SK-N-SH (cell line): ENCODE measurements around the gene SPATA20. TPM values are rescaled to one million over a fixed set of nuclear protein-coding genes. Genes with fewer than 3 reads are reported as not detected.

Experiments used
- CTCF ChIA-PET: fragments of 300-600, 350-600 bp; formaldehyde crosslinking; extraction: SDS; loops from one replicate; lab custom pipeline; 2021; lab: Yijun Ruan, JAX
- POLR2A ChIA-PET: fragments of 350-600 bp; sonication (Branson Sonifier 250); formaldehyde crosslinking; extraction: SDS; loops from one replicate; lab custom pipeline; 2020; ENCODE audit warnings: antibody characterized with exemption, inconsistent platforms; lab: Yijun Ruan, JAX
- DNase-seq: peaks from one replicate; pipeline ENCODE4 v3.0.0; 2012
- H2AFZ ChIP-seq: fragments of 200-600 bp; sonication (generic); 2 replicates; pipeline ENCODE4 v1.8.1; 2016; ENCODE audit warnings: antibody characterized with exemption, mild to moderate bottlenecking, low read depth
- H3F3A ChIP-seq: fragments of 200-600 bp; sonication (generic); replicated peaks from 2 replicates; pipeline ENCODE3; 2016; ENCODE audit warnings: antibody characterized with exemption, mild to moderate bottlenecking; ENCODE audit not compliant: insufficient read depth
- H3K27ac ChIP-seq, 2 experiments: fragments of 200-500 bp in 1 of 2; fragments of 200-600 bp in 1 of 2; sonication (Bioruptor generic) in 1 of 2; sonication (generic), shearing (Covaris generic) in 1 of 2; 2 replicates each; pipeline versions ENCODE4 v1.5.1 to v1.6.1; 2014 to 2016; ENCODE audit warnings: low read depth in 2 of 2, inconsistent platforms in 1 of 2, low read length in 1 of 2, mild to moderate bottlenecking in 1 of 2, mixed read lengths in 1 of 2
- H3K27me3 ChIP-seq: fragments of 200-600 bp; sonication (generic), shearing (Covaris generic); 2 replicates; pipeline ENCODE4 v1.6.1; 2016; ENCODE audit warnings: mixed run types; ENCODE audit not compliant: insufficient read depth
- H3K36me3 ChIP-seq, 2 experiments: fragments of 200-500 bp in 1 of 2; fragments of 200-600 bp in 1 of 2; sonication (Bioruptor generic) in 1 of 2; sonication (generic) in 1 of 2; replicated peaks in 1 of 2; 2 replicates each; pipeline versions ENCODE3 to v1.5.1; 2014 to 2016; ENCODE audit warnings: low read length in 1 of 2, mild to moderate bottlenecking in 1 of 2; ENCODE audit not compliant: insufficient read depth in 2 of 2, control insufficient read depth in 1 of 2
- H3K4me1 ChIP-seq, 2 experiments: fragments of 200-500 bp in 1 of 2; fragments of 200-600 bp in 1 of 2; sonication (Bioruptor generic) in 1 of 2; sonication (generic), shearing (Covaris generic) in 1 of 2; 2 replicates each; pipeline versions ENCODE4 v1.5.1 to v1.6.1; 2014 to 2016; ENCODE audit warnings: low read depth in 1 of 2, low read length in 1 of 2, mixed run types in 1 of 2; ENCODE audit not compliant: insufficient read depth in 2 of 2, control insufficient read depth in 1 of 2
- H3K4me2 ChIP-seq: fragments of 200-600 bp; sonication (generic), shearing (Covaris generic); 2 replicates; pipeline ENCODE4 v1.6.1; 2017; ENCODE audit warnings: mixed run types
- H3K4me3 ChIP-seq, 2 experiments: fragments of 200-500 bp in 1 of 2; fragments of 200-600 bp in 1 of 2; sonication (Bioruptor generic) in 1 of 2; sonication (generic), shearing (Covaris generic) in 1 of 2; 2 replicates each; pipeline versions ENCODE4 v1.5.1 to v1.8.1; 2014 to 2016; ENCODE audit warnings: low read depth in 2 of 2, inconsistent platforms in 1 of 2, low read length in 1 of 2, mild to moderate bottlenecking in 1 of 2, mixed read lengths in 1 of 2, moderate library complexity in 1 of 2
- H3K79me2 ChIP-seq: fragments of 200-600 bp; sonication (generic); 2 replicates; pipeline ENCODE4 v1.8.1; 2017; ENCODE audit warnings: mild to moderate bottlenecking; ENCODE audit not compliant: insufficient read depth
- H3K9ac ChIP-seq: fragments of 200-600 bp; sonication (generic); 2 replicates; pipeline ENCODE4 v1.6.1; 2017; ENCODE audit warnings: mixed run types
- H3K9me2 ChIP-seq: fragments of 200-600 bp; sonication (generic); 2 replicates; pipeline ENCODE4 v1.6.1; 2017; ENCODE audit warnings: mixed run types
- H3K9me3 ChIP-seq: fragments of 200-600 bp; sonication (generic); 2 replicates; pipeline ENCODE4 v1.6.1; 2017; ENCODE audit warnings: mixed run types, mild to moderate bottlenecking, moderate library complexity
- H4K20me1 ChIP-seq: fragments of 200-600 bp; sonication (generic); 2 replicates; pipeline ENCODE4 v1.6.1; 2017; ENCODE audit warnings: mild to moderate bottlenecking, mixed run types; ENCODE audit not compliant: insufficient read depth
- CHD2 ChIP-seq: fragments of 150-350 bp; IDR thresholded peaks from 2 replicates; pipeline ENCODE4 v1.6.1; 2018; ENCODE audit warnings: low read length; ENCODE audit not compliant: partially characterized antibody
- ELF1 ChIP-seq: IDR thresholded peaks from 2 replicates; pipeline ENCODE4 v1.4.0; 2012
- FOSL2 ChIP-seq: IDR thresholded peaks from 2 replicates; pipeline ENCODE4 v1.4.0; 2012; ENCODE audit warnings: low read depth, mild to moderate bottlenecking, moderate library complexity, borderline replicate concordance
- FOXJ3 ChIP-seq: sonication (generic); formaldehyde crosslinking; IDR thresholded peaks from 2 replicates; pipeline ENCODE4 v1.5.1; 2020; ENCODE audit warnings: mild to moderate bottlenecking, missing genetic modification reagents
- GABPA ChIP-seq: IDR thresholded peaks from 2 replicates; pipeline ENCODE4 v1.4.0; 2012; ENCODE audit warnings: low read depth, mild to moderate bottlenecking
- NFIC ChIP-seq: IDR thresholded peaks from 2 replicates; pipeline ENCODE4 v1.4.0; 2012; ENCODE audit warnings: borderline replicate concordance
- NRF1 ChIP-seq: IDR thresholded peaks from 2 replicates; pipeline ENCODE4 v1.6.1; 2012; ENCODE audit warnings: low read depth, mild to moderate bottlenecking, low read length
- RAD21 ChIP-seq: IDR thresholded peaks from 2 replicates; pipeline ENCODE4 v1.6.1; 2012; ENCODE audit warnings: mild to moderate bottlenecking, low read length
- RXRA ChIP-seq: IDR thresholded peaks from 2 replicates; pipeline ENCODE4 v1.4.0; 2012; ENCODE audit warnings: low read depth, mild to moderate bottlenecking, borderline replicate concordance
- SIN3A ChIP-seq: IDR thresholded peaks from 2 replicates; pipeline ENCODE4 v1.6.1; 2012; ENCODE audit warnings: low read depth, mild to moderate bottlenecking, low read length, moderate library complexity, borderline replicate concordance
- YY1 ChIP-seq: IDR thresholded peaks from 2 replicates; pipeline ENCODE4 v1.4.0; 2012; ENCODE audit warnings: low read depth, mild to moderate bottlenecking
- WGBS: methylation state at CpG from one replicate; pipeline ENCODE4 v1.1.6; 2017; ENCODE audit warnings: low lambda C conversion rate; 5-methylcytosine and 5-hydroxymethylcytosine counted together
- polyA plus RNA-seq, 3 experiments: library from polyadenylated mRNA; depleted of rRNA; stranded (reverse); fragments of >200 nt; gene quantifications; 2 replicates each; pipeline ENCODE4 v1.2.3, GENCODE V29; 2012
- TF ChIP-seq, protein P1 (sequence below): fragments of 200-600 bp; sonication (generic); IDR thresholded peaks from 2 replicates; pipeline ENCODE4 v1.6.1; 2017; ENCODE audit warnings: antibody characterized with exemption, mild to moderate bottlenecking, moderate library complexity
- TF ChIP-seq, protein P2 (sequence below): IDR thresholded peaks from 2 replicates; pipeline ENCODE4 v1.4.0; 2012; ENCODE audit warnings: low read depth, borderline replicate concordance
- TF ChIP-seq, protein P3 (sequence below): fragments of 150-350 bp; IDR thresholded peaks from 2 replicates; pipeline ENCODE4 v1.6.1; 2017; ENCODE audit warnings: antibody characterized with exemption, low read length, low read depth, borderline replicate concordance
- TF ChIP-seq, protein P4 (sequence below): IDR thresholded peaks from 2 replicates; pipeline ENCODE4 v1.4.0; 2012; ENCODE audit warnings: low read depth, borderline replicate concordance
- TF ChIP-seq, protein P5 (sequence below): fragments of 150-350 bp; IDR thresholded peaks from 2 replicates; pipeline ENCODE4 v1.6.1; 2016; ENCODE audit warnings: mild to moderate bottlenecking, low read depth, low read length
- TF ChIP-seq, protein P6 (sequence below): IDR thresholded peaks from 2 replicates; pipeline ENCODE4 v1.4.0; 2012; ENCODE audit warnings: low read depth

Gene SPATA20
- polyA plus RNA-seq, 1 of the 3 experiments (the other 2 are of a cell fraction): 92.0 TPM

DNA sequence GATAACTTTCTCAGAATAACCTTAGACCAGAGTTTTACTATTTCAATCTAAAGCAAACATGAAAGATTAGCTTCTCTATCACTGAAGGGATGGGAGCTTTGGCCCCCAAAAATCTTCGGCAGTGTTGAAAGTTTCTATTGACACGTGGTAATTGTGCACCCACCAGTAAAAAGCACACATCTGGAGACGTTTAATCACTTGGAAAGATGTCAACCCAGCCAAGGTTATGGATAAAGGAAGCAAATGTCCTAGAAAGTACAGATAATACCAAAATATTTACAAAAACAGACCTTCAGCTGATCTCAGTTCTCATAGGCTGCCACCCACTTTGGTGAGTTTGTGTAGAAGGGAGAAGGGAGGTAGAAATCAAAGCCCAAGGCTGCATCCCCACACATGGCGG is 33.5 kb upstream of the SPATA20 start:
- Histone ChIP-seq H3K4me3 (no peak overlapping the region), H3K9me2 (no peaks in the 10 kb centered on the region), H3F3A (no peaks in the 10 kb centered on the region), H3K27ac (no peak overlapping the region), H2AFZ (no peak overlapping the region), H3K9me3 (no peaks in the 10 kb centered on the region), H3K4me2 (no peak overlapping the region), H3K27me3 (no peaks in the 10 kb centered on the region), H3K36me3 (no peaks in the 10 kb centered on the region), H3K79me2 (no peaks in the 10 kb centered on the region), H3K4me1 (peaks cover 0 to 10% of the 10 kb centered on the region in 2 experiments; a peak in 1 of 4 replicates), H4K20me1 (no peaks in the 10 kb centered on the region), H3K9ac (no peak overlapping the region)
- TF ChIP-seq FOSL2 (no peak), NRF1 (no peak), SIN3A (no peak), CHD2 (no peak), FOXJ3 (CRISPR knock-in tag) (no peak), NFIC (no peak), ELF1 (no peak), RAD21 (no peak)
- TF ChIP-seq, protein P1, sequence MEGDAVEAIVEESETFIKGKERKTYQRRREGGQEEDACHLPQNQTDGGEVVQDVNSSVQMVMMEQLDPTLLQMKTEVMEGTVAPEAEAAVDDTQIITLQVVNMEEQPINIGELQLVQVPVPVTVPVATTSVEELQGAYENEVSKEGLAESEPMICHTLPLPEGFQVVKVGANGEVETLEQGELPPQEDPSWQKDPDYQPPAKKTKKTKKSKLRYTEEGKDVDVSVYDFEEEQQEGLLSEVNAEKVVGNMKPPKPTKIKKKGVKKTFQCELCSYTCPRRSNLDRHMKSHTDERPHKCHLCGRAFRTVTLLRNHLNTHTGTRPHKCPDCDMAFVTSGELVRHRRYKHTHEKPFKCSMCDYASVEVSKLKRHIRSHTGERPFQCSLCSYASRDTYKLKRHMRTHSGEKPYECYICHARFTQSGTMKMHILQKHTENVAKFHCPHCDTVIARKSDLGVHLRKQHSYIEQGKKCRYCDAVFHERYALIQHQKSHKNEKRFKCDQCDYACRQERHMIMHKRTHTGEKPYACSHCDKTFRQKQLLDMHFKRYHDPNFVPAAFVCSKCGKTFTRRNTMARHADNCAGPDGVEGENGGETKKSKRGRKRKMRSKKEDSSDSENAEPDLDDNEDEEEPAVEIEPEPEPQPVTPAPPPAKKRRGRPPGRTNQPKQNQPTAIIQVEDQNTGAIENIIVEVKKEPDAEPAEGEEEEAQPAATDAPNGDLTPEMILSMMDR: no peak
- TF ChIP-seq, protein P2, sequence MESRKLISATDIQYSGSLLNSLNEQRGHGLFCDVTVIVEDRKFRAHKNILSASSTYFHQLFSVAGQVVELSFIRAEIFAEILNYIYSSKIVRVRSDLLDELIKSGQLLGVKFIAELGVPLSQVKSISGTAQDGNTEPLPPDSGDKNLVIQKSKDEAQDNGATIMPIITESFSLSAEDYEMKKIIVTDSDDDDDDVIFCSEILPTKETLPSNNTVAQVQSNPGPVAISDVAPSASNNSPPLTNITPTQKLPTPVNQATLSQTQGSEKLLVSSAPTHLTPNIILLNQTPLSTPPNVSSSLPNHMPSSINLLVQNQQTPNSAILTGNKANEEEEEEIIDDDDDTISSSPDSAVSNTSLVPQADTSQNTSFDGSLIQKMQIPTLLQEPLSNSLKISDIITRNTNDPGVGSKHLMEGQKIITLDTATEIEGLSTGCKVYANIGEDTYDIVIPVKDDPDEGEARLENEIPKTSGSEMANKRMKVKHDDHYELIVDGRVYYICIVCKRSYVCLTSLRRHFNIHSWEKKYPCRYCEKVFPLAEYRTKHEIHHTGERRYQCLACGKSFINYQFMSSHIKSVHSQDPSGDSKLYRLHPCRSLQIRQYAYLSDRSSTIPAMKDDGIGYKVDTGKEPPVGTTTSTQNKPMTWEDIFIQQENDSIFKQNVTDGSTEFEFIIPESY: no peak
- TF ChIP-seq, protein P3, sequence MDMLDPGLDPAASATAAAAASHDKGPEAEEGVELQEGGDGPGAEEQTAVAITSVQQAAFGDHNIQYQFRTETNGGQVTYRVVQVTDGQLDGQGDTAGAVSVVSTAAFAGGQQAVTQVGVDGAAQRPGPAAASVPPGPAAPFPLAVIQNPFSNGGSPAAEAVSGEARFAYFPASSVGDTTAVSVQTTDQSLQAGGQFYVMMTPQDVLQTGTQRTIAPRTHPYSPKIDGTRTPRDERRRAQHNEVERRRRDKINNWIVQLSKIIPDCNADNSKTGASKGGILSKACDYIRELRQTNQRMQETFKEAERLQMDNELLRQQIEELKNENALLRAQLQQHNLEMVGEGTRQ: no peak
- TF ChIP-seq, protein P4, sequence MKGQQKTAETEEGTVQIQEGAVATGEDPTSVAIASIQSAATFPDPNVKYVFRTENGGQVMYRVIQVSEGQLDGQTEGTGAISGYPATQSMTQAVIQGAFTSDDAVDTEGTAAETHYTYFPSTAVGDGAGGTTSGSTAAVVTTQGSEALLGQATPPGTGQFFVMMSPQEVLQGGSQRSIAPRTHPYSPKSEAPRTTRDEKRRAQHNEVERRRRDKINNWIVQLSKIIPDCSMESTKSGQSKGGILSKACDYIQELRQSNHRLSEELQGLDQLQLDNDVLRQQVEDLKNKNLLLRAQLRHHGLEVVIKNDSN: no peak
- CTCF ChIA-PET: no interaction called here
- POLR2A ChIA-PET: no interaction called here
- DNase-seq: no peak
- WGBS: 72% methylated on average over 4 of the region's 4 CpGs

DNA sequence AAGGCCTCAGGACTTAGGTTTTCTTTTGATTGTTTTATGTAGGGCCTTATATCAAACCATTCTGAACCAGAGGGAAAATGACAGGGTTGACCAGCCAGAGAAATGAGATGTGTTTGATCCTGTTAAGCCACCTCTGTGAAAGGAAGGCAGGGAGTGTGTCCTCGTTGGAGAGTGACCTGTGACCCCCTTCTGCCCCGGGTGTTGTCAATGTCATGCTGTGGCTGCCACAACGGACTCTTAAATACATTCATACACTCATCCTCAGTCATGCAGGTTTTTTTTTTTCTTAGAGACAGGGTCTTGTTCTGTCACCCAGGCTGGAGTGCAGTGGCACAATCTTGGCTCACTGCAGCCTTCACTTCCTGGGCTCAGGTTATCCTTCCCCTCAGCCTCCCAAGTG is 32.6 kb upstream of the SPATA20 start:
- no peak overlapping the region for H2AFZ ChIP-seq
- TF ChIP-seq RXRA: no peak
- TF ChIP-seq, protein P5, sequence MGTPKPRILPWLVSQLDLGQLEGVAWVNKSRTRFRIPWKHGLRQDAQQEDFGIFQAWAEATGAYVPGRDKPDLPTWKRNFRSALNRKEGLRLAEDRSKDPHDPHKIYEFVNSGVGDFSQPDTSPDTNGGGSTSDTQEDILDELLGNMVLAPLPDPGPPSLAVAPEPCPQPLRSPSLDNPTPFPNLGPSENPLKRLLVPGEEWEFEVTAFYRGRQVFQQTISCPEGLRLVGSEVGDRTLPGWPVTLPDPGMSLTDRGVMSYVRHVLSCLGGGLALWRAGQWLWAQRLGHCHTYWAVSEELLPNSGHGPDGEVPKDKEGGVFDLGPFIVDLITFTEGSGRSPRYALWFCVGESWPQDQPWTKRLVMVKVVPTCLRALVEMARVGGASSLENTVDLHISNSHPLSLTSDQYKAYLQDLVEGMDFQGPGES: no peak
- TF ChIP-seq YY1: no peak
- TF ChIP-seq, protein P1: no peak
- no peak for TF ChIP-seq GABPA
- TF ChIP-seq, protein P6, sequence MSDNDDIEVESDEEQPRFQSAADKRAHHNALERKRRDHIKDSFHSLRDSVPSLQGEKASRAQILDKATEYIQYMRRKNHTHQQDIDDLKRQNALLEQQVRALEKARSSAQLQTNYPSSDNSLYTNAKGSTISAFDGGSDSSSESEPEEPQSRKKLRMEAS: no peak
- TF ChIP-seq NRF1: no peak

More for the DNA sequence above, 32.6 kb upstream of the SPATA20 start:
- 70% methylated on average over 3 of the region's 3 CpGs for WGBS
- Histone ChIP-seq H3K9me3 (no peaks in the 10 kb centered on the region), H3K27ac (no peak overlapping the region), H3K27me3 (no peaks in the 10 kb centered on the region), H3K9me2 (no peaks in the 10 kb centered on the region), H3K4me2 (no peak overlapping the region), H3K4me1 (peaks cover 0 to 3% of the 10 kb centered on the region in 2 experiments; a peak in 1 of 4 replicates), H3K4me3 (no peak overlapping the region), H3K36me3 (no peaks in the 10 kb centered on the region), H3K79me2 (no peaks in the 10 kb centered on the region), H3F3A (no peaks in the 10 kb centered on the region), H4K20me1 (no peaks in the 10 kb centered on the region), H3K9ac (no peak overlapping the region)
- POLR2A ChIA-PET: no interaction called here
- CTCF ChIA-PET: interaction anchor here (1.2 to 2.4 kb wide), 3 partner anchors 17 to 152 kb away, joined by 3 to 5 read pairs (median 3); partner anchors contain the start of gene EPN3
- DNase-seq: no peak
